T-helper 2 cell (primary cell): ENCODE measurements around the gene UPK1A.

Experiments used
- DNase-seq, 5 experiments: peaks; one replicate each; pipeline versions ENCODE4 v3.0.0 to v3.0.0-alpha.2; 2012 to 2022
- total RNA-seq, 2 donors: gene quantifications; one replicate each; lab custom pipeline; 2026; lab: John Stamatoyannopoulos, UW

Gene UPK1A
- total RNA-seq = 0 to 0.13 reads per million in 2 donors

DNA sequence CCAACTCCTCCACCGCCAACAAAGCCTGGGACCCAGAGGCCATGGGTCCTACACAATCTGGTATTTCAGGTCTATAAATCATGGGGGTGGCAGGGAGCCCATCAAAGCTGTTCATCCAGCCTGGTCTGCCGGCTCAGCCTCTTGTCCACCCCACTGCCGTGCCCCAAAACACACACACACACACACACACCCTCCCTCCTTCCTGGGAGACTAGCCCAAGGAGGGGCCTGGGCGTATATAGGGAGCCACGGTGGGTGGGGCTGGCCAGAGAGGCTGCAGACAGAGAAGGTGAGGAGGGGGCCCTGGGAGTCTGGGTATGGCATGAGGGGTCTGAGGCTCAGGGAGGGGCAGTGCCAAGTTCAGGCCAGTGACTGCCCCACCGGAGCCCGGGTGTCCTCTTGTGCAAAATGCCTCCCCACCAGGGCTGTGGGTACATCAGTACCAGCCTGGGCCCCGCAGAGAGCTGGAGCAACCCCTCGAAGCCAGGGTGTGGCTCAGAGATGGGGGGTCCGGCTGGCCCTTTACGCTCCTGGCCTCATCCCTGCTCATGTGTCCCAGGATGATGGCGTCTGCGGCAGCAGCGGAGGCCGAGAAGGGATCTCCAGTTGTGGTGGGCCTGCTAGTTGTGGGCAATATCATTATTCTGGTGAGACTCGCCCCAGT lies at the start of gene UPK1A:
TSS of gene UPK1A (plus strand) at position 267 of the 663 bp plus-strand sequence. CDS start at position 563, 296 bp downstream.
- DNase-seq = no peak

DNA sequence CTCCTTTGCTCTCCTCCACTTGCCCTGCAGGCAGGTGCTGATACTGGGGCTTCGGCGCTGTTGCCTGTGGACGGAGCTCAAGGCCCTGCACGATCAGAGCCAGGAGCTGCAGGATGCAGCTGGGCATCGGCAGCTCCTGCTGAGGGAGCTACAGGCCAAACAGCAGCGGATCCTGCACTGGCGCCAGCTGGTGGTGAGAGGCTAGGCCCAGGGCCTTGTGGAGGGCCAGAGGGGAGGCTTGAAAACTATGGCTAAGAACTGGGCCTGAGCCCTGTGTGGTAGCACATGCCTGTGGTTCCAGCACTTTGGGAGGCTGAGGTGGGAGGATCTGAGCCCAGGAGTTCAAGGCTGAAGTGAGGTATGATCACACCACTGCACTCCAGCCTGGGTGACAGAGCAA lies 47.5 kb upstream of the UPK1A start:
- DNase-seq = no peak

DNA sequence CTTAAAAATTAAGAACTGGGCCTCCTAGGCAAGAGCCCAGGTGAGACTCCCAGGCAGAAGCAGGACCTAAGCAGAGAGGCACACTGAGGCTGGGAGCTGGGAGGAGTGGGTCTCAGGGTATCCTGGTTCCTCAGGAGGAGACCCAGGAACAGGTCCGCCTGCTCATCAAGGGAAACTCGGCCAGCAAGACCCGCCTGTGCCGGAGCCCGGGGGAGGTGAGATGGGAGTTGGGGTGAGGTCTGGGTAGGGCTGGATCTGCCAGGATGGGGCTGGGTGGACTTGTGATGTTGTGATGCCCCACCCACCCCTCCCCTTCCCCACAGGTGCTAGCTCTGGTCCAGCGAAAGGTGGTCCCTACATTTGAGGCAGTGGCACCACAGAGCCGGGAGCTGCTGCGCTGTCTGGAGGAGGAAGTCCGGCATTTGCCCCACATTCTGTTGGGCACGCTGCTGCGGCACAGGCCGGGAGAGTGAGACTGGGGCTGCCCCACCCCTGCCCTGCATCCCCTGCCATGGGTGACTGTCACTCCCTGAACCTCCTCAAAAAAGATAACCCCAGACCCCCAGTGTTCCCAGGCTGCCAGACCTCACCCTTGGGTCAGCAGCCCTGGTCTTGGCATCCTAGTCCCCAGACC lies 46.9 kb upstream of the UPK1A start:
- DNase-seq = no peak

DNA sequence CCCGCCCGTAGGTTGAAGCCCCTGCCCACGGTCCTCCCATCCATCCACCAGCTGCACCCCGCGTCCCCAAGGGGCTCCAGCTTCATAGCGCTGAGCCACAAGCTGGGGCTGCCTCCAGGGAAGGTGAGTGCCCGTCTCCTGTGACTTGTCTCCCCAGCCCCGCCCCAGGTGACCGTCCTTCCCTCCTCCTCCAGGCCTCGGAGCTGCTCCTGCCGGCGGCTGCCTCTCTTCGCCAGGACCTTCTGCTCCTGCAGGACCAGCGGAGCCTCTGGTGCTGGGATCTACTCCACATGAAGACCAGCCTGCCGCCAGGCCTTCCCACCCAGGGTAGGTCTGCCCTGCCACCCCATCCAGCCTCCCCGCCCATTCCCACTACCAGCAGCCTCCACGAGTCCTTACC lies 46.3 kb upstream of the UPK1A start:
- DNase-seq = no peak

- no peak for DNase-seq
These were observed 44.6 kb upstream of the UPK1A start for GRCh38 chr19:35621708-35622107.

- DNase-seq = no peak
These were observed 43.6 kb upstream of the UPK1A start for GRCh38 chr19:35622750-35623149.

DNA sequence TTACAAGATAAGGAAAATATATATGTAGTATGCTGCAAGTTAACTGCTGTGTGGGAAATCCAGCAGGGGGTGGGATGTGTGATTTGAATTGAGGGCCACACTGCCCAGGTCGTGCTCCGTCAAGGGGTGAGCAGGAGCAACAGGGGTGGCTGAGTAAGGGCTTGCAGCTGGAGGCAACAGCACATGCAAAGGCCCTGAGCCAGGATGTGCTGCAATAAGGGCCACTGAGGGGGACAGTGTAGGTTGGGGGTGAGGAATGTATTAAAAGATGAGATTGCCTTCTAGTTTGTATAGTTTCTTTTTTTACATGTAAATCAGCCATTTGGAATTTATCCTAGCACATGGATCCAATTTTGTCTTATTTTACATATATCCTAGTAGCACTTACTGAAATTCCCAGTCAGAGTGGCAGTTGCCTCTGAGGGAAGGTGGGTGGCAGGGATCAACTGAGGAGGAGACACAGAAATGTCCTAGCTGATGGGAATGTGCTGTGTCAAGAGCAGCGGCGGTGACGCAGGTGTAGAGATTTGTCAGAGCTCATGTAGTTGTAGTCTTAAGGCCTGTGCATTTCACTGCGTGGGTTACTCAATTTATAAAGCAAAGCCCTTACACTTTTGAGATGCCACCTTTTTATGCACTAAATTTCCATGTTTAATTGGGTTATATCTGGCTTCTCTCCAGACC lies 42.8 kb upstream of the UPK1A start:
- no peak for DNase-seq

DNA sequence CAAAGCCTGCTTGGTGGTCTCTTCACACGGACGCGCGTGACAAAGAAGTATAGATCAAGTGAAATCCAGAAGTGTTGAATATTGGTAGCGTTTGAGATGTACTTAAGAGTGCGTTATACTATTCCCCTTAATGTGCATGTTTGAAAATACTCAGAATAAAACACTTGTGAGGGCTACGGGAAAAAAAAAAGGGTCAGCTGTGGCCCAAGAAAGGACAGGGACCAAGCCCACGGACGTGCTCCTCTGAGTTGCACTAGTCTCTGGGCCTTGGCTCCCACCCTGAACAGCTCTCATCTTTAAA lies 38.1 kb upstream of the UPK1A start:
- no peak for DNase-seq

- peak; percentile 81 to 99 (median 94) for DNase-seq
These were observed 37.6 kb upstream of the UPK1A start, which contains the start of gene RBM42 for GRCh38 chr19:35628565-35629331. TSS of gene RBM42 (plus strand) at chr19:35629036. CDS start at chr19:35629154, 118 bp downstream.

GRCh38 chr19:35629332-35629633 lies 37.0 kb upstream of the UPK1A start:
- DNase-seq = no peak

DNA sequence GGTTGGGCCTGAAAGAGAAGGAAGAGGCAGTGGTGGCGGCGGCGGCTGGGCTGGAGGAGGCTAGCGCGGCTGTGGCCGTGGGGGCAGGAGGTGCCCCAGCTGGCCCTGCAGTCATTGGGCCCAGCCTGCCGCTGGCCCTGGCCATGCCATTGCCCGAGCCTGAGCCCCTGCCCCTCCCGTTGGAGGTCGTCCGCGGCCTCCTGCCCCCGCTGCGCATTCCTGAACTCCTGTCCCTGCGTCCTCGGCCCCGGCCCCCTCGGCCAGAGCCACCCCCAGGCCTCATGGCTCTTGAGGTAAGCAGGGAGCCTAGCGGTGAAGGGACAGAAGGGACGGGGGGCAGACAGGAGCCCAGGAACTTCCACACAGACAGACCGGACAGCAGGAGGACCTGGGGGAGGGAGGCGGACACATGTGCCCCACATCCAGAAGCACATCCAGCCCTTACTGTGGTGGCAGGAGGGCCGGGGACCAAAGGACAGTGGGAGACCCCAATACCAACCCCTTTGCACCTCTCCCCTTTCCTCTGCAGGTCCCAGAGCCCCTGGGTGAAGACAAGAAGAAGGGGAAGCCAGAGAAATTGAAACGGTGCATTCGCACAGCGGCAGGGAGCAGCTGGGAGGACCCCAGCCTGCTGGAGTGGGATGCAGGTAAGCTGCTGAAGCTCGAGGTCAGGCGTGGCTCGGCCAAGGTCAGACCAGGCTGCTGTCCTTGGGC lies 32.4 kb upstream of the UPK1A start:
- DNase-seq = no peak

GRCh38 chr19:35636651-35637050 lies 29.7 kb upstream of the UPK1A start:
- no peak for DNase-seq

DNA sequence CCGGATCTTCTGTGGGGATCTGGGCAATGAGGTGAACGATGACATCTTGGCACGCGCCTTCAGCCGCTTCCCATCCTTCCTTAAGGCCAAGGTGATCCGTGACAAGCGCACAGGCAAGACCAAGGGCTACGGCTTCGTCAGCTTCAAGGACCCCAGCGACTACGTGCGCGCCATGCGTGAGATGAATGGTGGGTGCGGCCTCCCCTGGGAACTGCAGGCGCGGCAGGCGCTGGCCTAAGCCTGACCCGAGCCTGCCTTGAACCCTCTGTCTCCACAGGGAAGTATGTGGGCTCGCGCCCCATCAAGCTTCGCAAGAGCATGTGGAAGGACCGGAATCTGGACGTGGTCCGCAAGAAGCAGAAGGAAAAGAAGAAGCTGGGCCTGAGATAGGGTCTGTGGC lies 29.2 kb upstream of the UPK1A start:
- DNase-seq = no peak

DNA sequence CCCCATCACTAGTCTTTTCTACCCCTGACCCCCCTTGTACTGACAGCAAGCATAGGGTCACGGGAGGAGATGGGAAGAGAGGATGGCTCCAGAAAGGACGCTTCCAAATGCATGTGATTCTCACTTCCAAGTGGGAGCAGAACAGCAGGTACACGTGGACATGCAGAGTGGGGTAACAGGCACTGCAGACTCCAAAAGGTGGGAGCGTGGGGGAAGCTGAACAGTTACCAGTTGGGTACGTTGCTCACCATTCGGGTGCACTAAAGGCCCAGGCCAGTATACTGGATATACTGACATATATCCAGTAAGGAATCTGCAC lies 27.0 kb upstream of the UPK1A start:
- DNase-seq = no peak

DNA sequence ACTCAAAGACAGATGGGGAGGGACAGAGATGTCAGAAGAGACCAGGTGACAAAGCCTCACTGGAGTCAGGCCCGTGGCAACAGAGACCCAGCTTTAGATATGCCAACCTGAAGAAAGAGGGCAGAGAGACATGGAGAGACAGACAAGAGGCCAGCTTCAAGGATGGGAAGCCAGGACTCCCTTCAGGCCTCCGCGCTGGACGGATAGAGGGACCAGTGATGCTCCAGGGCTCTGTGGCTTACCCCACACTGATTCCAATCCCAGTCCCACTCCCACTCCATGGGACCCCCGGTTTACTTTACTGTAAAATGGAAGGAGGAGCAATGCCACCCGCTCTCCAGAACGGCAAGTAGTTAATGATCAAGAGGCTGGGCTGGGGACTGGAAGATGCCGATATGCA lies 26.5 kb upstream of the UPK1A start:
- no peak for DNase-seq

- DNase-seq = peak in 3 of 5 experiments; percentile 28 to 53 (median 44)
These were observed 24.7 kb upstream of the UPK1A start, which contains the start of gene ETV2 for GRCh38 chr19:35641515-35642151. TSS of gene ETV2 (plus strand) at chr19:35641745. CDS start at chr19:35642461, 716 bp downstream.

DNA sequence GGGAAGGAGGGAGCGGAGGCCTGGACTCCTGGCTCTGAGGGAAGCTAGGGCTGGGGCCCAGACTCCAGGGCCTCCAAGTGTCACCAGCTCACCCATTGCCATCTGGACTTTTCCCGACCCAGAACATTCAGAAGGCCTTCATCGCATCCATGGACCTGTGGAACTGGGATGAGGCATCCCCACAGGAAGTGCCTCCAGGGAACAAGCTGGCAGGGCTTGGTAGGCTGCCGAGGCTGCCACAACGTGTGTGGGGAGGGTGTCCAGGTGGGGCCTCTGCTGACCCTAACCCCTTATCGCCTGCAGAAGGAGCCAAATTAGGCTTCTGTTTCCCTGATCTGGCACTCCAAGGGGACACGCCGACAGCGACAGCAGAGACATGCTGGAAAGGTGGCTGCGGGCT lies 24.0 kb upstream of the UPK1A start:
- DNase-seq = no peak

DNA sequence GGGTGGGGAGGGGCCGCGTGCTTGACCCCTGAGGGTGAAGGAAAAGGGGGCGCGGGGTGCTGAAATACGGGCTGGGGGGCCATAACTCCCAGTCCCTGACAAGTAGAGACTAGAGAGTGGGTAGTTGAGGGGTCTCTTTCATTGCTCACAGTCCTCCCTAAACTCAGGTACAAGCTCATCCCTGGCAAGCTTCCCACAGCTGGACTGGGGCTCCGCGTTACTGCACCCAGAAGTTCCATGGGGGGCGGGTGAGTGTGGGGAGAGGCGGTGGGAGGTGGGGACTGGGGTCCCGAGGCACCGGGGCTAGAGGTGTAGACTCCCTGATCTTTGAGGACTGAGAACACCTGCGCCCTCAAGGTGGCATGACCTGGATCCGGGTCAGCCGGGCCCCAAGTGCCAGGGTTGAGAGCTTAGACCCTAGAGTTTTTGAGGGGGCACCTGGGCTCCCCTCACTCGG lies 23.5 kb upstream of the UPK1A start:
- DNase-seq = no peak

GRCh38 chr19:35643255-35644205 lies 22.8 kb upstream of the UPK1A start:
- peak; percentile 62 to 92 (median 72) for DNase-seq

GRCh38 chr19:35644206-35644986 lies 21.9 kb upstream of the UPK1A start:
- DNase-seq = peak; percentile 90 to 99 (median 94)
